ENCODE measurements around the gene SPATA31C2. TPM values are rescaled to one million over a fixed set of nuclear protein-coding genes. Genes with fewer than 3 reads are reported as not detected.
"Not testable (repeated sequence)": the region's sequence is repeated elsewhere in the genome, so short reads cannot be mapped to it uniquely, and the experiment has no call there.

The SPATA31C2 gene
- total RNA-seq, 1 experiment from 2014 or later: 0.17 TPM

- DNase-seq (ENCODE audit: low spot score): peak; percentile 92
- no TSS peak for BruUV-seq (replicated peaks)
- Histone ChIP-seq H3K9me3 (ENCODE audit: low read depth, low read length, poor library complexity, severe bottlenecking) (no peaks in the 10 kb centered on the region), H3K4me3 (ENCODE audit: low read depth, low read length, poor library complexity, severe bottlenecking) (no peak overlapping the region), H3K4me1 (ENCODE audit: insufficient read depth, low read length, poor library complexity, severe bottlenecking) (peaks cover 21% of the 10 kb centered on the region), H3K27ac (ENCODE audit: low read depth, low read length, poor library complexity, severe bottlenecking) (peak overlapping the region; percentile 74), H3K36me3 (ENCODE audit: insufficient read depth, low read length, poor library complexity, severe bottlenecking) (no peaks in the 10 kb centered on the region), H3K27me3 (replicated peaks; ENCODE audit: insufficient read depth, low read depth, low read length, poor library complexity) (no peaks in the 10 kb centered on the region)
- POLR2A ChIA-PET (ENCODE audit: low non-redundant PET): interaction anchor here (0.8 kb wide), 1 partner anchor 632 kb away, joined by 12 read pairs; no protein-coding TSS in a partner anchor
- intact Hi-C loops (cut with micrococcal nuclease; ENCODE audit: unreplicated experiment): no loop called here
- CTCF ChIA-PET: interaction anchor here (0.7 kb wide), 1 partner anchor 418 kb away, joined by 5 read pairs; no protein-coding TSS in a partner anchor
- TF ChIP-seq CTCF (conservative IDR thresholded peaks at IDR 0.05; ENCODE audit: low read depth, low read length) (no peak), EZH2 (IDR thresholded peaks at IDR 0.05; ENCODE audit: borderline replicate concordance, low read depth, low read length, poor library complexity, severe bottlenecking) (no peak)
These were observed 22.9 kb upstream of the SPATA31C2 start for GRCh38 chr9:88161144-88161543.

DNA sequence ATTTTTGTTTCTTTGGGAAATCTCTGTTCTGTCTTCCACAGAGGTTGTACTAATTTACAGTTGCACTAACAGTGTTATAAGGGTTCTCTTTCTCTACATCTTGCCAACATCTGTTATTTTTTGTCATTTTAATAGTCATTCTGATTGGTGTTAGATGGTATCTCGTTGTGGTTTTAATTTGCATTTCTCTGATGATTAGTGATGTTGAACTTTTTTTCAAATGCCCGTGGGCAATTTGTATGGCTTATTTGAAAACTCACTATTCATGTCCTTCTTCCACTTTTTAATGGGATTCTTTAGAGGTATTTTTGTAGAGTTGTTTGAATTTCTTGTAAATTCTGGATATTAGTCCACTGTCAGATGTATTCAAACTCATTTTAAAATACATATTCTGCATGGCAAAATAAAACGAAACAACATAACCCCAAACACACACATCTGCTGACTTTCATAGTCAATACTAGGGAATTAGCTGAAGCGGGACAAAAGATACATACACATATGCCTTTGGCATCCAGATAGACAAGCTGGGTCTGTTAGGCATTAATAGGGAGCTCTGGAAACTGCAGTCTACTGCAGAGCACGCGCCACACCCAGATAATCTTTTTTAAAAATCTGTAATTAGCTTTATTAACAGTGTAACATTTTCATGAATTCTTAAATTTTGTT is 5.8 kb upstream of the SPATA31C2 start:
- no peaks in the 10 kb centered on the region for H3K9me3 ChIP-seq (ENCODE audit: low read depth, low read length, poor library complexity, severe bottlenecking)
- H3K36me3 ChIP-seq (ENCODE audit: insufficient read depth, low read length, poor library complexity, severe bottlenecking): no peaks in the 10 kb centered on the region
- no peak for DNase-seq (ENCODE audit: low spot score)
- BruUV-seq (replicated peaks): no TSS peak
- intact Hi-C loops (cut with micrococcal nuclease; ENCODE audit: unreplicated experiment): no loop called here
- no peak overlapping the region for H3K4me3 ChIP-seq (ENCODE audit: low read depth, low read length, poor library complexity, severe bottlenecking)
- no peak overlapping the region for H3K27ac ChIP-seq (ENCODE audit: low read depth, low read length, poor library complexity, severe bottlenecking)
- no peaks in the 10 kb centered on the region for H3K4me1 ChIP-seq (ENCODE audit: insufficient read depth, low read length, poor library complexity, severe bottlenecking)
- TF ChIP-seq EZH2 (IDR thresholded peaks at IDR 0.05; ENCODE audit: borderline replicate concordance, low read depth, low read length, poor library complexity, severe bottlenecking): no peak
- TF ChIP-seq CTCF (conservative IDR thresholded peaks at IDR 0.05; ENCODE audit: low read depth, low read length): no peak
- H3K27me3 ChIP-seq (replicated peaks; ENCODE audit: insufficient read depth, low read depth, low read length, poor library complexity): no peaks in the 10 kb centered on the region
- ChIA-PET POLR2A (ENCODE audit: low non-redundant PET) (no interaction called here), CTCF (no interaction called here)

DNA sequence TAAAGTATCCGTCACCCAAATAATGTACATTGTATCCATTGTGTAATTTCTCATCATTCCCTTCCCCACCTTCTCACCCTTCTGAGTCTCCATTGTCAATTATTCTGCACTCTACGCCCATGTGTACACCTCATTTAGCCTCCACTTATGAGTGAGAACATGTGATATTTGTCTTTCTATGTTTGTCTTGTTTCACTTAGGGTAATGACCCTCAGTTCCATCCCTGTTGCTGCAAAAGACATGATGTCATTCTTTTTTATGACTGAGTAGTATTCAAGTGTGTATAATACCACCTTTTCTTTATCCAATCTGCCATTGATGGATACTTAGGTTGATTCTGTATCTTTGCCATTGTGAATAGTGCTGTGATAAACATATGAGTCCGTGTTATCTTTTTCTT is 4.9 kb upstream of the SPATA31C2 start:
- no peak overlapping the region for H3K4me3 ChIP-seq (ENCODE audit: low read depth, low read length, poor library complexity, severe bottlenecking)
- TF ChIP-seq EZH2 (IDR thresholded peaks at IDR 0.05; ENCODE audit: borderline replicate concordance, low read depth, low read length, poor library complexity, severe bottlenecking): no peak
- no peak for TF ChIP-seq CTCF (conservative IDR thresholded peaks at IDR 0.05; ENCODE audit: low read depth, low read length)
- DNase-seq (ENCODE audit: low spot score): no peak
- H3K27ac ChIP-seq (ENCODE audit: low read depth, low read length, poor library complexity, severe bottlenecking): no peak overlapping the region
- BruUV-seq (replicated peaks): no TSS peak
- no peaks in the 10 kb centered on the region for H3K27me3 ChIP-seq (replicated peaks; ENCODE audit: insufficient read depth, low read depth, low read length, poor library complexity)
- intact Hi-C loops (cut with micrococcal nuclease; ENCODE audit: unreplicated experiment): no loop called here
- ChIA-PET CTCF (no interaction called here), POLR2A (ENCODE audit: low non-redundant PET) (no interaction called here)
- H3K9me3 ChIP-seq (ENCODE audit: low read depth, low read length, poor library complexity, severe bottlenecking): no peaks in the 10 kb centered on the region
- H3K4me1 ChIP-seq (ENCODE audit: insufficient read depth, low read length, poor library complexity, severe bottlenecking): no peaks in the 10 kb centered on the region
- H3K36me3 ChIP-seq (ENCODE audit: insufficient read depth, low read length, poor library complexity, severe bottlenecking): no peaks in the 10 kb centered on the region

DNA sequence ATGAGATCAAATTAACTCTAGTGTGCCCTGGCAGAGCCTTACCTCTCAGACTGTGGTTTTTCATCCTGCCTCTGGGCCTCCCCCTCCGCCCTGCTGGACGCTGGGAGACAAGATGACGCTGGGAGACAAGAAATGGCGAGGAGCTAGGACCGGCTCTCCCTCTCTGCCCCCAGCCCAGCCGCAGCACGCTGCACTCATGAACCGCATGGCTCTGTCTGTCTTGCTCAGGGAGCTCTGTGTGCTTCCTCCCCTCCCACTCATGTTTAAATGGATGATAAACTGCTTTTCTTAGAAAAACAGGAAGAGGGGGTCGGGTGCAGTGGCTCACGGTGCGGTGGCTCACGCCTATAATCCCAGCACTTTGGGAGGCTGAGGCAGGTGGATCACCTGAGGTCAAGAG is 4.7 kb downstream of the SPATA31C2 start:
- H3K27me3 ChIP-seq (replicated peaks; ENCODE audit: insufficient read depth, low read depth, low read length, poor library complexity); BruUV-seq (replicated peaks); H3K9me3 ChIP-seq (ENCODE audit: low read depth, low read length, poor library complexity, severe bottlenecking); POLR2A ChIA-PET (ENCODE audit: low non-redundant PET); intact Hi-C loops (cut with micrococcal nuclease; ENCODE audit: unreplicated experiment); CTCF ChIA-PET; H3K4me1 ChIP-seq (ENCODE audit: insufficient read depth, low read length, poor library complexity, severe bottlenecking); H3K27ac ChIP-seq (ENCODE audit: low read depth, low read length, poor library complexity, severe bottlenecking); H3K4me3 ChIP-seq (ENCODE audit: low read depth, low read length, poor library complexity, severe bottlenecking); DNase-seq (ENCODE audit: low spot score); H3K36me3 ChIP-seq (ENCODE audit: insufficient read depth, low read length, poor library complexity, severe bottlenecking): not testable (repeated sequence)

DNA sequence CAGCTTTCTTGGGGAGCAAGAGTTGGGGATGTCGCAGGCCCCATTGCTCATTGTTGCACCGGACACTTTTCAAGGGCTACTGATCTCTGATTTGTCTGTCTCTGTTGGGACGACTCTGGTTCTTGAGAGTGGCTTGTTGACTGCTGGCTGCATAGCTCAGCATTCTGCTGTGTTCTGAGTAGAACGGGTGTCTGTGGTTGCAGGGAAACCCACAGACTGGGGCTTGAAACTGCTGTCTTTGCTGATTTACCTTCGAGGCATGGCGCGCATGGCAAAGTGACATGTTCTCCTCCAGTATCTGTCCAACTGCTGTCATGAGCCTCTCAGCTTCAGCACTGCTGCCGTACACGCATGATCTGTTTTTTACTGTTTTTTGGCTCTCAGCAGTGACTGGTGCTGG is 8.7 kb downstream of the SPATA31C2 start:
- H3K4me3 ChIP-seq (ENCODE audit: low read depth, low read length, poor library complexity, severe bottlenecking); H3K36me3 ChIP-seq (ENCODE audit: insufficient read depth, low read length, poor library complexity, severe bottlenecking); CTCF ChIA-PET; H3K27me3 ChIP-seq (replicated peaks; ENCODE audit: insufficient read depth, low read depth, low read length, poor library complexity); H3K9me3 ChIP-seq (ENCODE audit: low read depth, low read length, poor library complexity, severe bottlenecking); POLR2A ChIA-PET (ENCODE audit: low non-redundant PET); H3K4me1 ChIP-seq (ENCODE audit: insufficient read depth, low read length, poor library complexity, severe bottlenecking); intact Hi-C loops (cut with micrococcal nuclease; ENCODE audit: unreplicated experiment); BruUV-seq (replicated peaks); DNase-seq (ENCODE audit: low spot score); H3K27ac ChIP-seq (ENCODE audit: low read depth, low read length, poor library complexity, severe bottlenecking): not testable (repeated sequence)

All from A673 (cell line).